ENCODE measurements around the gene PLG.
"Not testable (repeated sequence)": the region's sequence is repeated elsewhere in the genome, so short reads cannot be mapped to it uniquely, and the experiment has no call there.

The PLG gene

GRCh38 chr6:160701918-160702680, at the start of gene PLG:
PLG (plus strand) TSS chr6:160702244; CDS start chr6:160702305, 61 bp downstream.
- H3K4me3 ChIP-seq (ENCODE audit: low read depth, low read length) = not testable (repeated sequence)

GRCh38 chr6:160659562-160659961, 42.5 kb upstream of the PLG start:
- Histone ChIP-seq H3K9me3 (ENCODE audit: control insufficient read depth, insufficient read depth, low read length) (no peaks in the 10 kb centered on the region), H3K27me3 (ENCODE audit: control insufficient read depth, insufficient read depth, low read length) (no peaks in the 10 kb centered on the region), H3K9ac (ENCODE audit: low read depth, low read length) (no peak overlapping the region)

More at GRCh38 chr6:160701918-160702680, at the start of gene PLG:
- H3K4me1 ChIP-seq (ENCODE audit: control insufficient read depth, insufficient read depth, low read length); H3K9me3 ChIP-seq (ENCODE audit: control insufficient read depth, insufficient read depth, low read length); H3K36me3 ChIP-seq (ENCODE audit: control insufficient read depth, insufficient read depth, low read length); H3K27me3 ChIP-seq (ENCODE audit: control insufficient read depth, insufficient read depth, low read length); H3K9ac ChIP-seq (ENCODE audit: low read depth, low read length): not testable (repeated sequence)

GRCh38 chr6:160661216-160661615, 40.8 kb upstream of the PLG start:
- Histone ChIP-seq H3K9ac (ENCODE audit: low read depth, low read length) (no peak overlapping the region), H3K36me3 (ENCODE audit: control insufficient read depth, insufficient read depth, low read length) (no peaks in the 10 kb centered on the region), H3K4me1 (ENCODE audit: control insufficient read depth, insufficient read depth, low read length) (no peaks in the 10 kb centered on the region), H3K27me3 (ENCODE audit: control insufficient read depth, insufficient read depth, low read length) (no peaks in the 10 kb centered on the region), H3K4me3 (ENCODE audit: low read depth, low read length) (no peak overlapping the region), H3K9me3 (ENCODE audit: control insufficient read depth, insufficient read depth, low read length) (no peaks in the 10 kb centered on the region)

More at GRCh38 chr6:160659562-160659961, 42.5 kb upstream of the PLG start:
- Histone ChIP-seq H3K4me1 (ENCODE audit: control insufficient read depth, insufficient read depth, low read length) (no peaks in the 10 kb centered on the region), H3K4me3 (ENCODE audit: low read depth, low read length) (no peak overlapping the region), H3K36me3 (ENCODE audit: control insufficient read depth, insufficient read depth, low read length) (no peaks in the 10 kb centered on the region)

GRCh38 chr6:160662429-160662828, 39.6 kb upstream of the PLG start:
- H3K9ac ChIP-seq (ENCODE audit: low read depth, low read length) = no peak overlapping the region
- H3K36me3 ChIP-seq (ENCODE audit: control insufficient read depth, insufficient read depth, low read length) = no peaks in the 10 kb centered on the region
- H3K4me1 ChIP-seq (ENCODE audit: control insufficient read depth, insufficient read depth, low read length) = no peaks in the 10 kb centered on the region
- H3K27me3 ChIP-seq (ENCODE audit: control insufficient read depth, insufficient read depth, low read length) = no peaks in the 10 kb centered on the region
- H3K9me3 ChIP-seq (ENCODE audit: control insufficient read depth, insufficient read depth, low read length) = no peaks in the 10 kb centered on the region
- H3K4me3 ChIP-seq (ENCODE audit: low read depth, low read length) = no peak overlapping the region

- H3K9me3 ChIP-seq (ENCODE audit: control insufficient read depth, insufficient read depth, low read length) = no peaks in the 10 kb centered on the region
- H3K4me1 ChIP-seq (ENCODE audit: control insufficient read depth, insufficient read depth, low read length) = no peaks in the 10 kb centered on the region
- H3K4me3 ChIP-seq (ENCODE audit: low read depth, low read length) = no peak overlapping the region
- no peaks in the 10 kb centered on the region for H3K36me3 ChIP-seq (ENCODE audit: control insufficient read depth, insufficient read depth, low read length)
- no peaks in the 10 kb centered on the region for H3K27me3 ChIP-seq (ENCODE audit: control insufficient read depth, insufficient read depth, low read length)
- H3K9ac ChIP-seq (ENCODE audit: low read depth, low read length) = no peak overlapping the region
Measured at GRCh38 chr6:160662842-160663241, 39.2 kb upstream of the PLG start.

GRCh38 chr6:160664198-160664597, 37.8 kb upstream of the PLG start, which contains the start of gene LPA:
LPA (minus strand) TSS chr6:160664275; CDS start chr6:160664214, 61 bp downstream.
- not testable (repeated sequence) for H3K9ac ChIP-seq (ENCODE audit: low read depth, low read length); H3K9me3 ChIP-seq (ENCODE audit: control insufficient read depth, insufficient read depth, low read length); H3K4me3 ChIP-seq (ENCODE audit: low read depth, low read length); H3K36me3 ChIP-seq (ENCODE audit: control insufficient read depth, insufficient read depth, low read length); H3K4me1 ChIP-seq (ENCODE audit: control insufficient read depth, insufficient read depth, low read length); H3K27me3 ChIP-seq (ENCODE audit: control insufficient read depth, insufficient read depth, low read length)

- Histone ChIP-seq H3K27me3 (ENCODE audit: control insufficient read depth, insufficient read depth, low read length) (no peaks in the 10 kb centered on the region), H3K9ac (ENCODE audit: low read depth, low read length) (no peak overlapping the region), H3K4me3 (ENCODE audit: low read depth, low read length) (no peak overlapping the region), H3K4me1 (ENCODE audit: control insufficient read depth, insufficient read depth, low read length) (no peaks in the 10 kb centered on the region), H3K9me3 (ENCODE audit: control insufficient read depth, insufficient read depth, low read length) (no peaks in the 10 kb centered on the region), H3K36me3 (ENCODE audit: control insufficient read depth, insufficient read depth, low read length) (no peaks in the 10 kb centered on the region)
Measured at GRCh38 chr6:160667639-160668481, 34.2 kb upstream of the PLG start.

GRCh38 chr6:160668589-160668988, 33.5 kb upstream of the PLG start:
- Histone ChIP-seq H3K36me3 (ENCODE audit: control insufficient read depth, insufficient read depth, low read length) (no peaks in the 10 kb centered on the region), H3K9me3 (ENCODE audit: control insufficient read depth, insufficient read depth, low read length) (no peaks in the 10 kb centered on the region), H3K4me3 (ENCODE audit: low read depth, low read length) (no peak overlapping the region), H3K9ac (ENCODE audit: low read depth, low read length) (no peak overlapping the region), H3K27me3 (ENCODE audit: control insufficient read depth, insufficient read depth, low read length) (no peaks in the 10 kb centered on the region), H3K4me1 (ENCODE audit: control insufficient read depth, insufficient read depth, low read length) (no peaks in the 10 kb centered on the region)

GRCh38 chr6:160676418-160676817, 25.6 kb upstream of the PLG start:
- not testable (repeated sequence) for H3K4me3 ChIP-seq (ENCODE audit: low read depth, low read length); H3K9ac ChIP-seq (ENCODE audit: low read depth, low read length); H3K9me3 ChIP-seq (ENCODE audit: control insufficient read depth, insufficient read depth, low read length); H3K27me3 ChIP-seq (ENCODE audit: control insufficient read depth, insufficient read depth, low read length); H3K4me1 ChIP-seq (ENCODE audit: control insufficient read depth, insufficient read depth, low read length); H3K36me3 ChIP-seq (ENCODE audit: control insufficient read depth, insufficient read depth, low read length)

- H3K4me3 ChIP-seq (ENCODE audit: low read depth, low read length) = no peak overlapping the region
Measured at GRCh38 chr6:160678230-160678629, 23.8 kb upstream of the PLG start.

GRCh38 chr6:160678744-160679401, 23.2 kb upstream of the PLG start:
- Histone ChIP-seq H3K4me1 (ENCODE audit: control insufficient read depth, insufficient read depth, low read length) (no peaks in the 10 kb centered on the region), H3K9ac (ENCODE audit: low read depth, low read length) (no peak overlapping the region), H3K27me3 (ENCODE audit: control insufficient read depth, insufficient read depth, low read length) (peaks cover 5% of the 10 kb centered on the region), H3K4me3 (ENCODE audit: low read depth, low read length) (peak overlapping the region; percentile 48), H3K9me3 (ENCODE audit: control insufficient read depth, insufficient read depth, low read length) (no peaks in the 10 kb centered on the region), H3K36me3 (ENCODE audit: control insufficient read depth, insufficient read depth, low read length) (no peaks in the 10 kb centered on the region)

More at GRCh38 chr6:160678230-160678629, 23.8 kb upstream of the PLG start:
- Histone ChIP-seq H3K9ac (ENCODE audit: low read depth, low read length) (no peak overlapping the region), H3K27me3 (ENCODE audit: control insufficient read depth, insufficient read depth, low read length) (peaks cover 5% of the 10 kb centered on the region), H3K9me3 (ENCODE audit: control insufficient read depth, insufficient read depth, low read length) (no peaks in the 10 kb centered on the region), H3K36me3 (ENCODE audit: control insufficient read depth, insufficient read depth, low read length) (no peaks in the 10 kb centered on the region), H3K4me1 (ENCODE audit: control insufficient read depth, insufficient read depth, low read length) (no peaks in the 10 kb centered on the region)
